Pons (tissue), 1 donor: ENCODE measurements around the gene ARHGAP42.

Experiments
- DNase-seq: peaks from one replicate; pipeline ENCODE4 v3.0.0-alpha.2; 2016; ENCODE audit warnings: low spot score

The ARHGAP42 gene

DNA sequence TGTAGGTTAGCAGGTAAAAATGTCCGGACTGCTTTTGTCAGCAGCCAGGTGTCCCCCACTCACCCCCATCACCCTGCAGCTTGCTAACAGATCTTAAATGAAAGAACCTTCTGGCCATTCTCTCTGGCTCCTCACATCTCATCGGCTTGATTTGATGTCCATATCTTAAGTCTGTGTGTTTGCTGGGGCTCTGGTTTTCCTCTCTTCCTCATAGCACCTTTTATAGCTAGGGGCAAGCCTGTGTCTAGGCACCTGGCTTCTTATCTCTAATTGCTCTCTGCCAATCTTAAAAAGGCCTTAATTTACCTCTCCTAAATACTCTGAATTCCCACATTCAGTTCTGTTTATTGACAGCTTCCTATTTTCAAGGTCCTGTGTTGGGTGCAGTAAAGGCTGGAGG is 72.0 kb downstream of the ARHGAP42 start:
- no peak for DNase-seq

DNA sequence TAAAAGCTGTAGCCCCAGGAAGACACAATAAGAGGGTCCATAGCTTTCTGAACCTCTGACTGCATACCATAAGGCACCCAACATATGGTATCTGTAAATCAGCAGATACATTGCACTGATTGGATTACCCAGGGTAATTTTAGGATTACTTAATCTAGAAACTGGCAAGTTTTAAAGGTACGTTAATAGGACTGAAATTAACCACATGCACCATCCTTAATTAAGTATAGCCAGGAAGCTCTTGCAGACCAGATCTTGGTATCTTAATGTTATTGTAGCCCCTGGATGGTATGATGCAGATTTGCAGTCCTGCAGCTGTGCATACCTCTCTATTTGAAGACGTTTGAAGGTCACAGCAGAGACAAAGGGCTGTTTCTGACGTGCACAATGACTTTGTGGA is 72.8 kb downstream of the ARHGAP42 start:
- DNase-seq: no peak

DNA sequence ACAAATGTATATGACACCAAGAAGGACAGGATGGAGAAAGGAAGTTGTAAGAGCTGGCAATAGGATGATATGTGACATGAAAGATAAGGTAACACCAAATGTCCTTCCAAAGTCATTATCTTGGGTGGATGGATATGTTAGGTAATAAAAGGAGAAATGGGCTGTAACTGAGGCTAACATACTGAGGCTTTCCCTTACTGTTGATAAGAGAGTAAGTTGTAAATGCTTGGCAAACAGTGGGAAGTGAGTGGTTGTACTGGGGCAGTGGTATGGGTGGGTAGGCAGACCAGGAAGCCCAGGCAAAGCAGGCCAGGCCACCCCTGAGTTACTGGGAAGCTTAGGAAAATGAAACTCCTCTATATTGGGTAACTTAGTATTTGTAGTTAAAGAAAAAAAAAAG is 73.7 kb downstream of the ARHGAP42 start:
- no peak for DNase-seq

DNA sequence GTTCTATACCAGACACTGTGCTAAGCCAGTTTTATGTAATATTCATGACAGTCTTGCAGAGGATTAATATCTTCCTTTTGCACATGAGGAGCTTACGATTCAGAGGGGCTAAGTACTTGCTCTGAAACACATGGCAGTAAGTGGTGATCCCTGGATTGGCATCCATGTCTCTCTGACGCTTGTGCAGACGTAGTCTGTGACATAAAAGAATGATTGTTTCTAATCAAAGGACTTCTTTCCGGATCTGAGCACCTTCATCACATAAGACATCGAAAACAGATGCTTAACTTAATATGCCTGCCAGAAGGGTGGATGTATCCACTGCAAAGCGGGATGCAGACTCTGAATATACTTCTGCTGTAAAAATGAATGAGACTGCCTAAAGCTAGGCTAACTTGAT is 74.8 kb downstream of the ARHGAP42 start:
- DNase-seq: no peak

DNA sequence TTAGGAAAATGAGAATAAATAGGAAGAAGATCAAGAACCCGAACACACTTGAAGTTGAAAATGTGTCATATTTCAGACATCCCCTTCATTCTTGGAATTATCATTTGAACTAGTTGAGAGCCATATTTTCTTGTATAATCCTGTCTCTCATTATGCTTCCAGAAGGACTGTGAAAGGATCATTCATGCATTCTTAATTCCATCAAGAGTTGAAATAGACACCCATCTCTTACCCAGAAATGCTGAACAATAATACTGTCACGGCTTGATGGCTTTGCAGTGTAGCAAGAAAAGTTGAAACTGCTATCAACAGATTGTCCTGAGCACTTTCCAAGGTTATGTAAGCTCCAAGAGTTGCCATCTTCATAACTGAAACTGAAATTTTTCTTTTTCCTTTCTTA is 79.7 kb downstream of the ARHGAP42 start:
- no peak for DNase-seq

DNA sequence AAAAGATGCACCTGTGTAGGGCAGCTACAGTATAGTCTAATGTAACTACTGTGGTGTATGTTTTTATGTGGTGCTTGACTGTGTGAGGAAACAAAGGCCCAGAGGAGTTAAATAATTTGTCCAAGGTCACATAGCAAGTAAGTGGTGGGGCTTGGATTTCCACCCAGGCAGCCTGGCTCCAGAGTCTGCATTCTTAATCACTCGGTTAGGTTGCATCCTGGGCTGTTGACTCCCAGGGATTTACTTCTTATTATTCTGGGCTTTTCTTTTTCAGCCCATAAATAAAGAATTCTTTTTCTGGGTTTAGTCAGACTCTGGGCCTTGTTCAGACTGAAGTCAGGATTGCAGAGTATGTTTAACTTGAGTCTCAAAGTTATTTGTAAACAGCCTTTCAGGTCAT is 82.1 kb downstream of the ARHGAP42 start:
- no peak for DNase-seq

DNA sequence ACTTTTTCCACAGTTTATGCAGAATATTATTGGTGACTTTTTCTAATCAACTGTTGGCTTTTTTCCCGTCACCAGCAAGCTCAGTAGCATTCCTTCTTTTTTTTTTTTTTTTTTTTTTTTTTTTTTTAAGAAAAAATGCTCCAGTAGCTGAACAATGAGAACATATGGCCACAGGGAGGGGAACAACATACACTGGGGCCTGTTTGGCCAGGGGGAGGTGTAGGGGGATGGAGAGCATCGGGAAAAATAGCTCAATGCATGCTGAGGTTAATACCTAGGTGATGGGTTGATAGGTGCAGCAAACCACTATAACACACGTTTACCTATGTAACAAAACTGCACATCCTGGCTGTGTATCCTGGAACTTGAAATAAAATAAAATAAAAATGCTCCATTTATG is 82.5 kb downstream of the ARHGAP42 start:
- no peak for DNase-seq

DNA sequence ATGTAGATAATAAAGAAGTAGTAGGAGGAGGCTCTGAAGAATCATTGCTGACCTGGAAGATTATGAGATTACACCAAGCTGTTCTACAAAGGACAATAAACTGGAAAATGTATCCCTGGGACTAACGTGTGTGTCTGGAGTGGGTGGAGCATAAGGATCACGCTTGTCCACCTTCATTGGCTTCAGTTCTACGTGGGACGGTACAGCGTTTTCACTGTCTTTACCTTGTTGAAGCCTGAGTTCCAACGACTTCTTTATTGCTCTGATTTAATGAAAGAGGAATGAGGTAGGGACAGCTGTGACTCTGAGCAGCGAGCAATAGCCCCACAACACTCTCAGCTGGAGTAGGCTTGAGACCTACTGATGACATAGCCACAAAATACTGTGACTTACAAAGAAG is 87.0 kb downstream of the ARHGAP42 start:
- DNase-seq: no peak

DNA sequence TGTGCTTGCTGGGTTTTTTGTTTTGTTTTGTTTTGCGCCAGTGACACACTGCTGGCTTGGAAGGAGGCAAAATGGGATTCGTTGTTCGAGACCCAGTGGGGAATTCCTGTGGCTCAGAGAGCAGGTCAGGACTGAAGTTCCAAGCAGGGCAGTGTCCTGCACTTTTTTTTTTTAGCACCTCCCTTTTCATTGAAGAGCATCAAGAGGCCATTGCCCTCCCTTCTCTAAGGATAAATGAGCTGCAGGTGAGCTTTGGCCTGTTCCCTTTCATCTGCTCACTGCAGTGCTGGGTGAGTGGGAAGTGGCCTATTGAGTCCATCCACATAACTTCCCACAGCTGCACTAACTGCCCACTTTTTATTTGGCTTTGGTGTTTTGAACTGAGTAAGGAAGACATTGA is 87.8 kb downstream of the ARHGAP42 start:
- no peak for DNase-seq

DNA sequence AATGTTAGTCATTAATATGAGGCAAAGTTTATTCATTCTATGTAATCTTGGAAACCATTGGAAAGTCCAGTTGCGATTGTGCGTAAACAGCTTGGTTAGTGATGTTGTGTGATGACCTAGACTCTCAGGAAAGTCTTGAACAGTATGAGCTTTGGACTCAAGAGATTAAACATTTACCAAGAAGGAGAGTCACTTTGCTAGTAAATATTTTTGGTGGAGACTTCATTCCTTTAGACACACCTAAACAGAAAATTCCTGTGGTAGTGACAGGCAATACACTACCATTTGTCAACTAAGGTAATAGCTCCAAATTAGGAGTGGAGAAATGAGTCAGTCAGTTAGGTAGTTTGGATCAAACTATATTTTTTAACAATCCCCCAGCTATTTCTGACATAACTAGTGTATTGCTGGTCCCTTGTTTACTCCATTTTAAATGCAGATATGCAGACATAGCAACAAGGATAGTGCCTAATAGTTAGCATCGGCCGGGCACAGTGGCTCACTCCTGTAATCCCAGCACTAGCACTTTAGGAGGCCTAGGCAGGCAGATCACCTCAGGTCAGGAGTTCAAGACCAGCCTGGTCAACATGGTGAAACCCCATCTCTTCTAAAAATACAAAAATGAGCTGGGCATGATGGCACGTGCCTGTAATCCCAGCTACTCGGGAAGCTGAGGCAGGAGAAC is 89.3 kb downstream of the ARHGAP42 start:
- no peak for DNase-seq

DNA sequence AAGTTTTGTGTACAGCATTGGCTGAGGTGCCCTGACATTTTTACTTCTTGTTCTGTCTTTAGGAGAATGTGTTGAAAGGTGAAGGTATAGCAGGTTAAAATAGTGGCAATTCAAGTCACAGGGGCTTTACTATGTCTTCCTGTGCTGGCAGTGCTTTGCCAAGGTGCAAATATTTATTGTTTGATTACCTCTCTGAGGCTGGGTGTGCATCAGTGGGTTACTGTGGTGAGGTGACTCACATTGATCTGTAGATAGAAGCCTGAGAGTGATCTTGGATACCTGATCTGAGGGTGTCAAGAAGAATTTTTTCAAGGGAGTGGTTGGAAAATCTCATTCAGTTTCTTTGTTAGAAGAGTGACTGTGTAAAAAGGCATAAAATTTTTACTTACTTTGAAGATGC is 90.0 kb downstream of the ARHGAP42 start:
- no peak for DNase-seq

DNA sequence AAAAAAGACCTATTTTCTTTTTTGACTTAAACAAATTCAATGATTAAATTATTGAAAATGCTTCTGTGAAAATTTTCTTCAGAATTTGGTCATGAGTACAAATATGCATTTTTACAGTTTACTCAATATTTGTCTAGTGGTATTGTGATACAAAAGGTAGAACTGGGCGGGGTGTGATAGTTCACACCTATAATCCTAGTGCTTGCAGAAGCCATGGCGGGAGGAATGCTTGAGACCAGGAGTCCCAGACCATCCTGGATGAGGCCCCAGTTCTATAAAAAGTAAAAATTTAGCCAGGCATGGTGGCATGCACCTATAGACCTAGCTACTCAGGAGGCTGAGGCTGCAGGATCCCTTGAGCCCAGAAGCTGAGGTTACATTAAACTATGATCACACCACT is 90.6 kb downstream of the ARHGAP42 start:
- DNase-seq: no peak

DNA sequence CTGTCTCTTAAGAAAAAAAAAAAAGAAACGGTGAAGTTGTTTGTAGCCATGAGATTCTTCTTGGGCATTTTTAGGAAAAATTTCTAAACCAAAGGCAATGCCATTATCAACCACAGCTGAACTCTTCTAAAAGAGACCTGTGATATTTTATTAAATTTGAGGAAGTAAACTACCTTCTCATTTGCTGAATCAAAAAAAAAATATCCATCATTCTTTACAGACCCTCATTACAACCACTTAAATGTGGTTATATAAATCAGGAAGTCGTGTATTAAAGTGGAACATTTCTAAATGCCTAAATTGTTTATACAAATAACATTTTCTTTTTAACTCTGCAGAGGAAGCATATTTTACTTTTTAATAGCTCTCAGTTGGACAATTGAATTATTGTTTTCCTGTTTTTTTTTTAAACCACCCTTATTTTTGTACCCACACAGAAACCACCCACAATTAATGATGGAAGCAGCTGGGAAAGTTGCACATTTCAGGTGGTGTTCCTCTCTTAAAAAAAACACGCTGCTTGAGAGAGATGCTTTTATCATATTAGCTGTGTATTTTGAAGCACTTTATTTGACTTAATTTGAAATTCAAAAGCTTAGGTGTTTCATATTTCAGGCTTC is 91.2 kb downstream of the ARHGAP42 start:
- DNase-seq: no peak

DNA sequence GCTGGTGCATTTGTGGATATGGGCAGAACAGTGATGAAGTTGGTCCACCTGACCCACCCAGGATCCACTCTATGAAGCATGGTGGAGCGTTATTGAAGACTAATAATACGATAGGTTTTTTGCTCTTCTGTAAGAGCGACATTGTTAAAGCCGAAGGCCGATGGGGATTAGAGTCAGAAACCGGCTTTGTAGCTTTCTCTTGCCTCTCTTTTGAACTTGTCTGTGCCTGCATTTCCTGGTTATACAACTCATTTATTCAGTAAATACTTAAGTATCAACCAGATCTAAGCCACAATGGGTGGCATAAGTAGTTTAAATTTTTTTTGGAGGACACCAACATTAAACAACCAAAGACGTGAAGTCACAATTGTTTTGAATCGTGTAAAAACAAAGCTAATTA is 93.4 kb downstream of the ARHGAP42 start:
- no peak for DNase-seq

DNA sequence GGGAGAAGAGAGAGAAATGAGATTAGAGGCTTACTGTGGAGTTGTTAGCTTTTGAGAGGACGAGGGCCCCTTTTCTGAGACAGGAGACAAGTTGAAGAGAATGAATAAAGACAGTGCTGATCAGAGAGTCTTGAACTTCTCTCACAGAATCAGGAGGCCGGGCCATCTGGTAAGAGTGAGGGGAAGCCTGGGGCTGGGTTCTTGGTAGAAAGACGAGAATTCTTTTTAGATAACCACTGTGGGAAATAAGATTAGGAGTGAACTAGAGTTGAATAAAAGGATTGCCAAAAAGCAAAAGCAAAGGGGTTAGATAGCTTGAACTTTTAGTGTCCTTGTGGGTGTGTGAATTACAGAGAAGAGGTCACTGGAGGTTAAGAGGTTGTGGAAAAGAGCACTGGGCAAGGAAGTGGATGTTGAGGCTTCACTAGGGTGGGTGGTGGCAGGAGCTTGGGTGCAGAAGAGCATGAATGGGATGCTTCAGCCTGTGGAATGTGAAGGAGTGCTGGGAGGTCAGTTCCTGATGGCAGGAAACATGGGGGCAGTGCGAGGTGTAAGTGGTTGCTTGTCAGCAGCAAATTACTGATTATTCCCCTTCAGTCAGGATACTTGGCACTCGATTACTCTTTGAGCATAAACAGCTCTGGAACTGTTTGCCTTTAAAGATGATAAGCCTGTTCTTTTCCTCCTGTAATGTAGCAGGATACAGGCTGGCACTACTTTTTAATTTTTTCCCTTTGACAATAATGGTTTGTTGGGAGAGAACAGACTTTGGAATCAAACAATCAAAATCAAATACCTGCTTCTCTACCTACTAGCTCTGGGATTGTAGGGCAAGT is 98.3 kb downstream of the ARHGAP42 start:
- DNase-seq: no peak

DNA sequence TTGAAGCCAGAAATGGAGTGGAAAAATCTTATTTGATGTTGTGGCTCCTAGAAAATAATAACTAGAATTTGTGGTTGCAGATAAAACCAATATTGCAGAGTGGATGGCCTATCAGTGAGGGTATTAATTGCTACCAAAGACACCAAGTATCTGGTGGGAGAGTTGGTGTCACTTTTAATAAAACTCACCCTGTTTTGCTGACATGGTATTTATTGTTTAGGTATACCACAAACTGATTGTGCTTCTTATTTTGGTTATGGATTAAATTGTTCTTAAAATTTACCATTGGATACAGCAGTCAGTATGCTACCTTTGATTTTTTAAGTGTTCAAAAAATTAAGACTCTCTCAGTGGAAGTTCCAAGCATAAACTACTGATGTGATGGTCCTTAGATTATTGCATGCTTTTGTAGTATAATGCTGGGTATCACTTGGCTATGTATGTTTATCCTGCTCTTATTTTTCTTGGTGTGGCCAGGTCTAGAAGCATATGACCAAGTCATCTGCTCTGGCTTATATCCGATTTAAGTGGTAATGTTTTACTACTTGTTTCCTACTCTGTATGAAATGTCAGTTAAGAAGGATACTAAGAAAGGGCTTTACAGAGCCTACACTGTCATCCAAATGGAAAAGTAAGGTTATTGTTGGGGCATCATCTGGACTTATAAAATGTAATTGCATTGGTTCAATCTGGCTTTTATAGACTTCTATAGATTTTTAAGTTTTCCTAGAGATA is 101.6 kb downstream of the ARHGAP42 start:
- DNase-seq: no peak

DNA sequence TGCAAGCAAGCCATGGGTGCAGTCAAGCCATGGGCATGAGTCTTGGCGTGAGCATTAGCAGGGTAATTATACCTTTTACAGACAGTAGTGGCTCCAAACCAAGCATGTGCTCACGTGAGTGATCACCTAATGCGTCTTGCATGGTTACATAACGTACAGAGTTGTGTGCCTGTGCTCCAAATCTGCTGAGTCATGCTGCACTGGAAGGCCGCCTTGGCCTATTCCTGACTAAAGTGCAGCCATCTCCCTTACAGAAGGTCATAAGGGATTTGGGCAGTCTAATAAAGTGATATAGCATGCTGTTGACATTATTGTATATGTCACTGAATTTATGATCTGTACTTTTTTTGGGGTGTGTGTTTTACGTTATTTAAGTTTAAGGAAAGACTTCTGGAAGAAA is 102.4 kb downstream of the ARHGAP42 start:
- no peak for DNase-seq

DNA sequence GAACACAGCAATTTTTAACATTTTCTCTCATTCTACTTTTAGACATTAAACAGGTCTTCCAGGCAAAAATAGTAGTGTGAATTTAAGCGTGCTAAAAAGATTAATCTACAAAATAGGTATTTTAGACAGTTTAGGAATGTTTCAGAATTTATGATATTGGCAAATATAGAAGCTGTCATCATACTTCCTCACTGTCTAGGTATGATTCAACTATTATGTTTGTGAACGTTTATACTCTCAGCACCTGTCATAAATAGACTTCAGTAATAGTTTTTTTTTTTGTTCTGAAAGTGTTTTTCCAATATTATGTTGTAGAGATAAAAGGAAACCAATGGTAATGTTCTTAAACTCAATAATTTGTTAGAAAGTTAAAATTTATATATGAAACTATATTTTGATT is 103.0 kb downstream of the ARHGAP42 start:
- no peak for DNase-seq

DNA sequence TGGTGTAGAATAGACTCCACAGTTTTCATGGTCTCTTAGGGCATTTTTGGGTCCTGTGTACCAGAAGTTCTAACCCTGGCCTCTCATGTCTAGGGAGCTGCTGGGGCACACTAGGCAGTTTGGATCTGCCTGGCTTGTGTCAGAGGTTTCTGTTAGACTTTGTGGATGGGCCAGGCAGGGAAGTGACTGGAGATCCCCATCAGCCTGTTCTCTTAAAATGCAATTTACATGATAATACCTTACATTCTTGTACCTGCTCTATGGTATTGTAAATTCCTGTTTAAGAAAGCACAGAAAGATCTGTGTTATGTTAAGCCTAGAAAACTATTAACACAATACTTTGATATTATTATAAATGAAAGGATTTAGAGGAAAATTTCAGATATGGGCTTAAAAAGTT is 104.0 kb downstream of the ARHGAP42 start:
- DNase-seq: no peak

DNA sequence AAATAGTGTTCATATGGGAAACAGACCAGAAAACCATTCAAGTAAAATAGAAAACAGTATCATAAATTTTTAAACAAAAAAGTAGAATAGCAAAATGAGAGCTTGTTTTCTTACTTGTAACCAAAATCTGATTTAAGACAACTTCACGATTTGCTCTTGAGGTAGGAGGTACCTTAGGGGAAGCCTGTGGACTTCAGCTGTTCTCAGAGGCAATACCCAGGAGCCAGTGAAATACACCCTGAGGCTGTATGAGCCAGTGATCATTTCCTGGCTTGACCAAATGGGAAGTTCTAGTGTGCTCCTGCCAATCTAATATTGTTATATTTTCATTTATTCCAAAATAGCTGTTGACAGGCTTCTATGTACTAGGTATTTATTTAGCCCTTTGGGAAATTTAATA is 104.8 kb downstream of the ARHGAP42 start:
- DNase-seq: no peak

DNA sequence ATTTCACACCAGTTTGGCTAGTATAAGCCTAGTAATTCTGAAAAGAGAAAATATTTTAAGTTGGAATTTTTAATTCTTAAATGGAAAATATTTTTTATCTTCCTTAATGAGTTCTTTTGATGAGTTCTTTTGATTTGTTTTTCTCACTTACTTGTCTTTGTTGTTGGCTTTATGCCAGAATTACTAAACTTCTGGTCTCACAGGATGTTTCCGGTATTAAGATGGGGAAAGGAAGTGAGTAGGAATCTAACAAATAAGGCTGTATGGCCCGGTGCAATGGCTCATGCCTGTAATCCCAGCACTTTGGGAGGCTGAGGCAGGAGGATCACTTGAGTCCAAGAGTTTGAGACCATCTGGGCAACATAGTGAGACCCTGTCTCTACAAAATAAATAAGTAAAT is 106.4 kb downstream of the ARHGAP42 start:
- DNase-seq: no peak

DNA sequence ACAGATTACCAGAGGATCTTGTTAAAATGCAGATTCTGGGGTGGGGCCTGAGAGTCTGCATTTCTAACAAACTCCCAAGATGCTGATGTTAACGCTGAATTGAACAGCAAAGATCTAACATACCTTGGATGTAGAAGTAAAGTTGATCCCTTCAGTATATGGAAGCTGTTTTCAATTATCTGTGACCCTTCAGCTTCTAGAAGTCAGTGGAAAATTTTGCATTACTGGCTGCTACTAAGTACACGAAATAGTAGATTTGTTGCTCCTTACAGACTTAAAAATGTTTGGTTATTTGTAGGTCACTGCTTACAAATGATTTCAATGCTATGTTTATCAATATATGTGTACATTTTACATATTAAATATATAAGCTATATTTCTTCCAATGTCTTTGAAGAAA is 107.4 kb downstream of the ARHGAP42 start:
- no peak for DNase-seq

DNA sequence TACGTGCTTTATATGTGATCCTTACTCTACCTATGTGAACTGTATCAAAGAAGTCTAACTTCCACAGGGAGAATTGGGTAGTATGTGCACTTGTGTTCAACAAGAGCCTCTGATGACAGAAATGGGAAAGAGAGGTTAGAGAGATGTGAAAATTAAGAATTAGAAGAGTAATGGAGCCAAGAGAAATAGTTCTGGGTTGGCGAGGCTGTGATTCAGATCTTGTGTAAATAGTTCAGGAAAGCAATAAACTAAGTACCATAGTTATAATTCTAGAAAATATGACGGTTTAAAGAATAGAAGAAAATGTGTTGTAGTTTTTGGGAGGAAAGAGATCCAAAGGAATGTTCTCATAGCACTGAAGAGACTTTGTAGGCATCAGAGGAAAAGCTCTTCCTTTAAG is 112.4 kb downstream of the ARHGAP42 start:
- DNase-seq: no peak
